IPS-18a (cell line): ENCODE data around the gene RIC8B.

ENCODE experiments used
- H3K27ac ChIP-seq: one replicate; pipeline ENCODE4 v1.5.1; 2013; ENCODE audit warnings: low read length
- H3K27me3 ChIP-seq: one replicate; pipeline ENCODE4 v1.6.1; 2013; ENCODE audit warnings: mild to moderate bottlenecking, low read length; ENCODE audit not compliant: control insufficient read depth, insufficient read depth
- H3K36me3 ChIP-seq: one replicate; pipeline ENCODE4 v1.6.1; 2013; ENCODE audit warnings: low read depth, low read length; ENCODE audit not compliant: control insufficient read depth
- H3K4me1 ChIP-seq: one replicate; pipeline ENCODE4 v1.6.1; 2013; ENCODE audit warnings: low read depth, low read length; ENCODE audit not compliant: control insufficient read depth
- H3K4me3 ChIP-seq: one replicate; pipeline ENCODE4 v1.5.1; 2013; ENCODE audit warnings: low read length
- H3K9ac ChIP-seq: one replicate; pipeline ENCODE4 v1.6.1; 2013; ENCODE audit warnings: mild to moderate bottlenecking, low read length, moderate library complexity
- H3K9me3 ChIP-seq: one replicate; pipeline ENCODE4 v1.6.1; 2013; ENCODE audit warnings: low read depth, low read length; ENCODE audit not compliant: control insufficient read depth

Gene RIC8B

GRCh38 chr12:106776897-106777296 lies 2.4 kb downstream of the RIC8B start:
- Histone ChIP-seq H3K9ac (no peak overlapping the region), H3K27me3 (no peaks in the 10 kb centered on the region), H3K4me1 (peaks cover 21% of the 10 kb centered on the region), H3K27ac (no peak overlapping the region), H3K9me3 (no peaks in the 10 kb centered on the region), H3K4me3 (no peak overlapping the region), H3K36me3 (no peaks in the 10 kb centered on the region)

- peaks cover 9% of the 10 kb centered on the region for H3K36me3 ChIP-seq
- H3K27me3 ChIP-seq: no peaks in the 10 kb centered on the region
- no peak overlapping the region for H3K9ac ChIP-seq
- H3K4me3 ChIP-seq: no peak overlapping the region
- H3K27ac ChIP-seq: no peak overlapping the region
- H3K4me1 ChIP-seq: peaks cover 23% of the 10 kb centered on the region
- H3K9me3 ChIP-seq: no peaks in the 10 kb centered on the region
These were observed 5.6 kb downstream of the RIC8B start for GRCh38 chr12:106780010-106780631.

GRCh38 chr12:106782619-106783018 lies 8.1 kb downstream of the RIC8B start:
- Histone ChIP-seq H3K36me3 (peaks cover 20% of the 10 kb centered on the region), H3K4me3 (no peak overlapping the region), H3K27me3 (no peaks in the 10 kb centered on the region), H3K9ac (no peak overlapping the region), H3K4me1 (peaks cover 15% of the 10 kb centered on the region), H3K27ac (no peak overlapping the region), H3K9me3 (no peaks in the 10 kb centered on the region)

- H3K36me3 ChIP-seq: peaks cover 20% of the 10 kb centered on the region
- H3K9me3 ChIP-seq: no peaks in the 10 kb centered on the region
- H3K27me3 ChIP-seq: no peaks in the 10 kb centered on the region
- H3K9ac ChIP-seq: no peak overlapping the region
- H3K4me1 ChIP-seq: peaks cover 15% of the 10 kb centered on the region
- H3K4me3 ChIP-seq: no peak overlapping the region
- H3K27ac ChIP-seq: no peak overlapping the region
These were observed 9.0 kb downstream of the RIC8B start for GRCh38 chr12:106783515-106783914.

GRCh38 chr12:106790020-106790419 lies 15.5 kb downstream of the RIC8B start:
- no peak overlapping the region for H3K4me3 ChIP-seq
- H3K9ac ChIP-seq: no peak overlapping the region
- no peak overlapping the region for H3K27ac ChIP-seq
- H3K4me1 ChIP-seq: no peaks in the 10 kb centered on the region
- no peaks in the 10 kb centered on the region for H3K27me3 ChIP-seq
- H3K36me3 ChIP-seq: peaks cover 33% of the 10 kb centered on the region
- no peaks in the 10 kb centered on the region for H3K9me3 ChIP-seq

- Histone ChIP-seq H3K36me3 (peaks cover 28% of the 10 kb centered on the region), H3K27me3 (no peaks in the 10 kb centered on the region), H3K27ac (no peak overlapping the region), H3K9me3 (no peaks in the 10 kb centered on the region), H3K4me1 (no peaks in the 10 kb centered on the region), H3K9ac (no peak overlapping the region), H3K4me3 (no peak overlapping the region)
These were observed 17.0 kb downstream of the RIC8B start for GRCh38 chr12:106791531-106791930.

- Histone ChIP-seq H3K27me3 (no peaks in the 10 kb centered on the region), H3K27ac (no peak overlapping the region), H3K9me3 (no peaks in the 10 kb centered on the region), H3K9ac (no peak overlapping the region), H3K4me1 (no peaks in the 10 kb centered on the region), H3K4me3 (no peak overlapping the region), H3K36me3 (peaks cover 22% of the 10 kb centered on the region)
These were observed 19.9 kb downstream of the RIC8B start for GRCh38 chr12:106794369-106794768.

- peaks cover 8% of the 10 kb centered on the region for H3K36me3 ChIP-seq
- no peak overlapping the region for H3K4me3 ChIP-seq
- H3K27me3 ChIP-seq: no peaks in the 10 kb centered on the region
- H3K9me3 ChIP-seq: no peaks in the 10 kb centered on the region
- H3K4me1 ChIP-seq: no peaks in the 10 kb centered on the region
- no peak overlapping the region for H3K27ac ChIP-seq
- no peak overlapping the region for H3K9ac ChIP-seq
These were observed 26.8 kb downstream of the RIC8B start for GRCh38 chr12:106801167-106801708.

GRCh38 chr12:106801830-106802533 lies 27.5 kb downstream of the RIC8B start:
- H3K27ac ChIP-seq: no peak overlapping the region
- no peak overlapping the region for H3K9ac ChIP-seq
- peaks cover 8% of the 10 kb centered on the region for H3K36me3 ChIP-seq
- no peaks in the 10 kb centered on the region for H3K9me3 ChIP-seq
- no peaks in the 10 kb centered on the region for H3K27me3 ChIP-seq
- H3K4me3 ChIP-seq: no peak overlapping the region
- no peaks in the 10 kb centered on the region for H3K4me1 ChIP-seq

- Histone ChIP-seq H3K36me3 (peaks cover 8% of the 10 kb centered on the region), H3K4me3 (no peak overlapping the region), H3K27ac (no peak overlapping the region), H3K27me3 (no peaks in the 10 kb centered on the region), H3K9ac (no peak overlapping the region), H3K9me3 (no peaks in the 10 kb centered on the region), H3K4me1 (no peaks in the 10 kb centered on the region)
These were observed 30.2 kb downstream of the RIC8B start for GRCh38 chr12:106804668-106805067.

GRCh38 chr12:106814714-106815113 lies 40.2 kb downstream of the RIC8B start:
- H3K27me3 ChIP-seq: no peaks in the 10 kb centered on the region
- H3K4me1 ChIP-seq: peaks cover 7% of the 10 kb centered on the region
- no peak overlapping the region for H3K9ac ChIP-seq
- no peaks in the 10 kb centered on the region for H3K9me3 ChIP-seq
- peaks cover 10% of the 10 kb centered on the region for H3K36me3 ChIP-seq
- no peak overlapping the region for H3K27ac ChIP-seq
- H3K4me3 ChIP-seq: no peak overlapping the region

- H3K27me3 ChIP-seq: no peaks in the 10 kb centered on the region
- H3K4me3 ChIP-seq: no peak overlapping the region
- H3K27ac ChIP-seq: no peak overlapping the region
- peaks cover 7% of the 10 kb centered on the region for H3K4me1 ChIP-seq
- peaks cover 10% of the 10 kb centered on the region for H3K36me3 ChIP-seq
- H3K9me3 ChIP-seq: no peaks in the 10 kb centered on the region
- no peak overlapping the region for H3K9ac ChIP-seq
These were observed 41.3 kb downstream of the RIC8B start for GRCh38 chr12:106815741-106816140.
